AG04450 (cell line): ENCODE data around the gene VTCN1. TPM values are rescaled to one million over a fixed set of nuclear protein-coding genes. Genes with fewer than 3 reads are reported as not detected.
A peak's percentile ranks its signal among the peaks of the same experiment; 100 is the strongest.

Experiments used
- CTCF ChIA-PET: fragments of 300-600, 350-600 bp; formaldehyde crosslinking; extraction: SDS; loops from one replicate; lab custom pipeline; 2022; ENCODE audit warnings: antibody characterized with exemption, inconsistent platforms; lab: Charles Lee
- POLR2A ChIA-PET: fragments of 350-600 bp; formaldehyde crosslinking; extraction: SDS; loops from one replicate; lab custom pipeline; 2021; ENCODE audit warnings: antibody characterized with exemption, inconsistent platforms; lab: Yijun Ruan, JAX
- DNase-seq: peaks from one replicate; pipeline ENCODE4 v3.0.0-alpha.2; 2011; ENCODE audit warnings: low read depth, low spot score
- H3K27ac ChIP-seq: one replicate; pipeline ENCODE4 v1.5.1; 2012; ENCODE audit warnings: low read depth, low read length, control low read depth
- H3K27me3 ChIP-seq: one replicate; pipeline ENCODE4 v1.6.0; 2012; ENCODE audit warnings: low read length; ENCODE audit not compliant: control insufficient read depth, insufficient read depth
- H3K4me3 ChIP-seq: 2 replicates; pipeline ENCODE4 v1.5.1; 2011; ENCODE audit warnings: mild to moderate bottlenecking, low read depth, low read length, control low read depth
- H3K9me3 ChIP-seq: 2 replicates; pipeline ENCODE4 v1.5.1; 2012; ENCODE audit warnings: low read length; ENCODE audit not compliant: control insufficient read depth, insufficient read depth
- polyA plus RNA-seq: library from polyadenylated mRNA; depleted of rRNA; stranded (reverse); fragments of >200 nt; gene quantifications from 2 replicates; pipeline ENCODE4 v1.2.3, GENCODE V29; 2011
- TF ChIP-seq, protein P1 (sequence below): IDR thresholded peaks from 2 replicates; pipeline ENCODE4 v1.5.1; 2011; ENCODE audit warnings: low read depth, low read length, control low read depth, inconsistent platforms

The VTCN1 gene
- polyA plus RNA-seq, 1 experiment, result not detected

DNA sequence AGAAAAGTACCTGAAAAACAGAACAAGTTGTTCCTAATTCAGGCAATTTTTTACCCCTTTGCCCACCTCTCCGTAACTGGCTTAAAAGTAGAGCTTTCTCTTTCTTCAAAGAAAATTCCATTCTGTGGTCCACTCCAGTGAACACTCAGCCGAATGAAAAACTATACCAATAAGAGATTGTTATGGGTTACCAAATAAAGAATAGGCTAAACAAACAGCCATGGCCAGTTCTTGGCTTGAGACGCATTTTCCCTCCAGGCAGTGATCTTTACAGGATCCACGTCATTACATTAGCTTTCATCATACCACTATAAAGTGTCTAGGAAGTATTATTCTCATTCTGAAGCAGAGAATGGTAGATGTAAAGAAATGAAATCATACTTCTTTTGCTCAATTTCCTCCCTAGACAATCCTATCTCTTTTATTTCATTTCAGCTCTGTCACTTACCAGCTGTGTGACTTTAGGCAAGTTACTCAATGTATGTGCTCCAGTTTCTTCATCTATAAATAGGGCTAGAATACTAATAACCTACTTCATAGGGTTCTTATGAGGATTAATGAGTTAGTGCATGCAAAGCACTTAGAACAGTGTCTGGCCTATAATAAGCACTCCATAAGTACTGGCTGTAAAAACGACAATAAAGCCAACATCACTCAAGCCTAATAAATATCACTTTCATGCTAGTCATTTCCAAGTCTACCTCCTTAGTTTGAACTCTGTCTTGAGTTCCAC, 62.7 kb downstream of the VTCN1 start:
- H3K27me3 ChIP-seq, result no peaks in the 10 kb centered on the region
- H3K9me3 ChIP-seq, result no peaks in the 10 kb centered on the region; the same call in 1 of the 2 replicates
- POLR2A ChIA-PET, result no interaction called here
- H3K27ac ChIP-seq, result no peak overlapping the region
- no peak overlapping the region for H3K4me3 ChIP-seq
- CTCF ChIA-PET, result interaction anchor here (0.8 to 4.7 kb wide), 3 partner anchors 19 to 137 kb away, joined by 3 to 31 read pairs (median 4); no protein-coding TSS in a partner anchor
- no peak for DNase-seq
- TF ChIP-seq, protein P1, sequence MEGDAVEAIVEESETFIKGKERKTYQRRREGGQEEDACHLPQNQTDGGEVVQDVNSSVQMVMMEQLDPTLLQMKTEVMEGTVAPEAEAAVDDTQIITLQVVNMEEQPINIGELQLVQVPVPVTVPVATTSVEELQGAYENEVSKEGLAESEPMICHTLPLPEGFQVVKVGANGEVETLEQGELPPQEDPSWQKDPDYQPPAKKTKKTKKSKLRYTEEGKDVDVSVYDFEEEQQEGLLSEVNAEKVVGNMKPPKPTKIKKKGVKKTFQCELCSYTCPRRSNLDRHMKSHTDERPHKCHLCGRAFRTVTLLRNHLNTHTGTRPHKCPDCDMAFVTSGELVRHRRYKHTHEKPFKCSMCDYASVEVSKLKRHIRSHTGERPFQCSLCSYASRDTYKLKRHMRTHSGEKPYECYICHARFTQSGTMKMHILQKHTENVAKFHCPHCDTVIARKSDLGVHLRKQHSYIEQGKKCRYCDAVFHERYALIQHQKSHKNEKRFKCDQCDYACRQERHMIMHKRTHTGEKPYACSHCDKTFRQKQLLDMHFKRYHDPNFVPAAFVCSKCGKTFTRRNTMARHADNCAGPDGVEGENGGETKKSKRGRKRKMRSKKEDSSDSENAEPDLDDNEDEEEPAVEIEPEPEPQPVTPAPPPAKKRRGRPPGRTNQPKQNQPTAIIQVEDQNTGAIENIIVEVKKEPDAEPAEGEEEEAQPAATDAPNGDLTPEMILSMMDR, result no peak

DNA sequence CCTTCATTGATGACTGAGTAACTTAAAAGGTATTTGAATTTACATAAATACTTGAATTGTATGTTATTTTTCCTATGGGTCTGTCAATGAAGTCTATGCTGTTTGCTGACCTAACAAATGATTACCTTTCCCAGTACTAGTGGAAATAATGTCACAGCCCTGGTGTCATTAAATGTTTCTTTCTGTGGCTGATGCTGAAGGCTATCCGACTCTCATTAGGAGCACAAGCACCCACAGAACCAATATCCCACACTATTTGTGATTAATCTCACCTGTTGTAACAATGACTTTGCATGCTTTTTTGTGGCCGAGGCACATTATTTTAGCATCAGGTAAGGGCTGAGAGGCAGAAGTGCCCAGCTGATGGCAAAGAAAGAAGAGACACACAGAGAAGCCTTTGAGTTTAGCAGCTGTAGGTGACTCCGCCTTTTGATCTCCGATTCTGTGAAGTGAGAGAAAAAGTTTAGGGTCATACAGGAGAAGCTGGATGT, 63.3 kb downstream of the VTCN1 start:
- TF ChIP-seq, protein P1, result no peak
- H3K9me3 ChIP-seq, result no peaks in the 10 kb centered on the region; the same call in 1 of the 2 replicates
- CTCF ChIA-PET, result interaction anchor here (0.8 to 4.7 kb wide), 4 partner anchors 19 to 137 kb away, joined by 3 to 31 read pairs (median 4); no protein-coding TSS in a partner anchor
- no peaks in the 10 kb centered on the region for H3K27me3 ChIP-seq
- POLR2A ChIA-PET, result no interaction called here
- DNase-seq, result no peak
- H3K4me3 ChIP-seq, result no peak overlapping the region
- peak overlapping the region; percentile 67 for H3K27ac ChIP-seq

DNA sequence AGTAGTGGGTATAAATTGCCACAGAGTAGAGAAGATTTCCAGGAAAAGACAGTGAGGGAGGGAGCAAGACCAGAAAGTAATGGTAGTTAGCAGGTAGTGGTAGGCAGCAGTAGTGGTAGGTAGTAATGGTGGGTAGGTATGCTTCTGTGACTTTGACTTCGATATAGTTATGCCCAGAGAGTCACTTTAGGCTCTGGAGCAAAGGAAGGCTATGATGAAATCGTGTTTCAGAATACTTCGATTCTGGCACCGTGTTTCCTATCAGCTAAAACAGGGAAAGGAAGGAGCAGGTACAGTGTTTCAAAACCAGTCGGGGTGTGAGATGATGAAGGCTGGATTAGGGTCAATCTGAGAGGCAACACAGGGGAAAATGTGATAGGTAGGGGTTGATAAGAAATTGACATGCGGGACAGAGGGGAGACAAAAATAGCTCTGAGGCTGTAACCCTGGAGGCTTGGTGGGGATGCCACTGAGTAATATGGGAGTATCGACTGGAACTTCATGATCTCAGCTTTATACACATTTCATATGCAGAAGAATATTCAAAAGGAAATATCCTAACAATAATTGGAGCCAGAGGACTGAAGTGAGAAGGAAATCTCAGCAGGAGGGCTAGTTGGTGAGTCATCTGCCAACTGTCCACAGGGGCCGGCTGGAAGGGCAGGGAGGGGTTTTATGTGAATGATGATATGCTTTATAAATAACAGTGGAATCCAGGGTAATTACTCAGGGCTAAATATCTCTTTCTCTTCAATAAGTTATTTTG, 64.0 kb downstream of the VTCN1 start:
- peak; percentile 81 for DNase-seq
- no peaks in the 10 kb centered on the region; the same call in 1 of the 2 replicates for H3K9me3 ChIP-seq
- TF ChIP-seq, protein P1, result no peak
- H3K4me3 ChIP-seq, result no peak overlapping the region
- H3K27ac ChIP-seq, result peak overlapping the region; percentile 76
- POLR2A ChIA-PET, result interaction anchor here (0.6 kb wide), 1 partner anchor 576 kb away, joined by 4 read pairs; no protein-coding TSS in a partner anchor
- CTCF ChIA-PET, result interaction anchor here (1.2 to 4.7 kb wide), 3 partner anchors 18 to 138 kb away, joined by 3 to 31 read pairs (median 4); no protein-coding TSS in a partner anchor
- no peaks in the 10 kb centered on the region for H3K27me3 ChIP-seq

DNA sequence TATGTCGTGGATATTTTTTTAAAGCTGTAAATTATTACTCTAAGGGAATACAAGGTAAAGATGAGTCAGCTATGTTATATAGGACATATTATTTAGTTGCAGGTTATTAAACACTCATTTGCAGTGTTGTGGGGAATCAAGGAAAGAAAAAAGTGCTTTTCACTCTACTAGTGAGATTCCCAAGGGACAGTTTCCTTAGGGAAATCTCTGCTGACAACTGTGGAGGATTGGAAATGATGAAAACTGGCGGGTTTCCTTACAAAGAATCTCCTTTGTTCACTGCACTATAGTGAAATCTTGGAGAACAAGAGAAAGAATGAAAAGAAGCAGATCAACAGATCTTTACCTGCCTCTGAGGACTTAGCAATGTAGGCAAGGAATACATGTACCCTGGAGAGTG, 64.7 kb downstream of the VTCN1 start:
- H3K27me3 ChIP-seq, result no peaks in the 10 kb centered on the region
- H3K27ac ChIP-seq, result no peak overlapping the region
- POLR2A ChIA-PET, result no interaction called here
- TF ChIP-seq, protein P1, result no peak
- no peaks in the 10 kb centered on the region for H3K9me3 ChIP-seq
- H3K4me3 ChIP-seq, result no peak overlapping the region
- DNase-seq, result no peak
- CTCF ChIA-PET, result interaction anchor here (1.4 to 4.7 kb wide), 2 partner anchors 17 to 24 kb away, joined by 4 to 31 read pairs; no protein-coding TSS in a partner anchor
